HL-60 (cell line): ENCODE data around the gene SLC35F3.
"Not testable (repeated sequence)": the region's sequence is repeated elsewhere in the genome, so short reads cannot be mapped to it uniquely, and the experiment has no call there.

Experiments used
- DNase-seq, 2 experiments: peaks; one replicate each; pipeline ENCODE4 v3.0.0-alpha.2; 2010 to 2020; ENCODE audit warnings: low read depth in 1 of 2, low spot score in 1 of 2
- H3K27ac ChIP-seq: fragments of 250-450 bp; sonication (Bioruptor Pico); replicated peaks from 2 replicates; pipeline ENCODE4 v1.5.1; 2020; ENCODE audit warnings: mild to moderate bottlenecking, moderate library complexity
- H3K27me3 ChIP-seq: fragments of 250-450 bp; sonication (Bioruptor Pico); 2 replicates; pipeline ENCODE4 v1.5.1; 2021; ENCODE audit warnings: mild to moderate bottlenecking, moderate library complexity; ENCODE audit not compliant: insufficient read depth, poor library complexity, severe bottlenecking
- H3K4me3 ChIP-seq: replicated peaks from 2 replicates; pipeline ENCODE4 v1.5.1; 2011; ENCODE audit warnings: mild to moderate bottlenecking, control low read depth, low read length; ENCODE audit not compliant: insufficient read depth
- CTCF ChIP-seq: IDR thresholded peaks from one replicate; pipeline ENCODE4 v1.5.1; 2011; ENCODE audit warnings: low read length, control low read depth, inconsistent platforms; ENCODE audit not compliant: insufficient read depth
- GABPA ChIP-seq: IDR thresholded peaks from 2 replicates; pipeline ENCODE4 v1.6.1; 2012; ENCODE audit warnings: low read depth
- POLR2AphosphoS5 ChIP-seq: IDR thresholded peaks from 2 replicates; pipeline ENCODE4 v1.6.1; 2012; ENCODE audit warnings: low read depth
- SPI1 ChIP-seq: IDR thresholded peaks from 2 replicates; pipeline ENCODE4 v1.6.1; 2012; ENCODE audit warnings: low read depth, mild to moderate bottlenecking, borderline replicate concordance
- TF ChIP-seq, protein P1 (sequence below): IDR thresholded peaks from 2 replicates; pipeline ENCODE4 v1.6.1; 2012; ENCODE audit warnings: low read depth; ENCODE audit not compliant: insufficient replicate concordance

SLC35F3 gene

DNA sequence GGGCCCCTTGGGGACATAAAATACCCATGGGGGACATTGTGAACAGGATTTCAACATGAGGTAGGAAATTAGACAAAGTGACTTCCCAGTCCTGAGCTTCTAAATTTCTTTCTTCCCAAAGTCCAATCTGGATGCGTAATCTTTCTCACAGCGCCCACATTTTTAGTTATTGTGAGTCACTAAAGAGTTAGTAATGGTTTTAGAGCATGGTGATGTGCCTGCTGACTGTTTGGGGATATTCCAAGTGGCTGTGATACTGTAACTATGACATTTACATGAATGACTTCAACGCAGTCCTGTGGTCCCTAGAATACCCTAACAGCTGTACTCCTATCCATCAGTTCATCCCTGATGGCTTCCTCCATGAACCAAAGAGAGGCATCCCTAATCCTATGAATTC is 244.7 kb downstream of the SLC35F3 start:
- peaks cover 8% of the 10 kb centered on the region for H3K27me3 ChIP-seq
- H3K27ac ChIP-seq = no peak overlapping the region
- no peak overlapping the region for H3K4me3 ChIP-seq
- TF ChIP-seq CTCF = no peak
- TF ChIP-seq GABPA = no peak
- DNase-seq = no peak

GRCh38 chr1:234150892-234151291 is 246.4 kb downstream of the SLC35F3 start:
- no peak for DNase-seq

GRCh38 chr1:234152344-234152743 is 247.9 kb downstream of the SLC35F3 start:
- DNase-seq, H3K27ac ChIP-seq, H3K4me3 ChIP-seq, H3K27me3 ChIP-seq: not testable (repeated sequence)

More at GRCh38 chr1:234150892-234151291, 246.4 kb downstream of the SLC35F3 start:
- no peak overlapping the region for H3K4me3 ChIP-seq
- TF ChIP-seq SPI1 (no peak), CTCF (no peak), POLR2AphosphoS5 (no peak), GABPA (no peak)
- TF ChIP-seq, protein P1, sequence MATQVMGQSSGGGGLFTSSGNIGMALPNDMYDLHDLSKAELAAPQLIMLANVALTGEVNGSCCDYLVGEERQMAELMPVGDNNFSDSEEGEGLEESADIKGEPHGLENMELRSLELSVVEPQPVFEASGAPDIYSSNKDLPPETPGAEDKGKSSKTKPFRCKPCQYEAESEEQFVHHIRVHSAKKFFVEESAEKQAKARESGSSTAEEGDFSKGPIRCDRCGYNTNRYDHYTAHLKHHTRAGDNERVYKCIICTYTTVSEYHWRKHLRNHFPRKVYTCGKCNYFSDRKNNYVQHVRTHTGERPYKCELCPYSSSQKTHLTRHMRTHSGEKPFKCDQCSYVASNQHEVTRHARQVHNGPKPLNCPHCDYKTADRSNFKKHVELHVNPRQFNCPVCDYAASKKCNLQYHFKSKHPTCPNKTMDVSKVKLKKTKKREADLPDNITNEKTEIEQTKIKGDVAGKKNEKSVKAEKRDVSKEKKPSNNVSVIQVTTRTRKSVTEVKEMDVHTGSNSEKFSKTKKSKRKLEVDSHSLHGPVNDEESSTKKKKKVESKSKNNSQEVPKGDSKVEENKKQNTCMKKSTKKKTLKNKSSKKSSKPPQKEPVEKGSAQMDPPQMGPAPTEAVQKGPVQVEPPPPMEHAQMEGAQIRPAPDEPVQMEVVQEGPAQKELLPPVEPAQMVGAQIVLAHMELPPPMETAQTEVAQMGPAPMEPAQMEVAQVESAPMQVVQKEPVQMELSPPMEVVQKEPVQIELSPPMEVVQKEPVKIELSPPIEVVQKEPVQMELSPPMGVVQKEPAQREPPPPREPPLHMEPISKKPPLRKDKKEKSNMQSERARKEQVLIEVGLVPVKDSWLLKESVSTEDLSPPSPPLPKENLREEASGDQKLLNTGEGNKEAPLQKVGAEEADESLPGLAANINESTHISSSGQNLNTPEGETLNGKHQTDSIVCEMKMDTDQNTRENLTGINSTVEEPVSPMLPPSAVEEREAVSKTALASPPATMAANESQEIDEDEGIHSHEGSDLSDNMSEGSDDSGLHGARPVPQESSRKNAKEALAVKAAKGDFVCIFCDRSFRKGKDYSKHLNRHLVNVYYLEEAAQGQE = no peak
- H3K27me3 ChIP-seq = peaks cover 3% of the 10 kb centered on the region
- H3K27ac ChIP-seq = no peak overlapping the region

DNA sequence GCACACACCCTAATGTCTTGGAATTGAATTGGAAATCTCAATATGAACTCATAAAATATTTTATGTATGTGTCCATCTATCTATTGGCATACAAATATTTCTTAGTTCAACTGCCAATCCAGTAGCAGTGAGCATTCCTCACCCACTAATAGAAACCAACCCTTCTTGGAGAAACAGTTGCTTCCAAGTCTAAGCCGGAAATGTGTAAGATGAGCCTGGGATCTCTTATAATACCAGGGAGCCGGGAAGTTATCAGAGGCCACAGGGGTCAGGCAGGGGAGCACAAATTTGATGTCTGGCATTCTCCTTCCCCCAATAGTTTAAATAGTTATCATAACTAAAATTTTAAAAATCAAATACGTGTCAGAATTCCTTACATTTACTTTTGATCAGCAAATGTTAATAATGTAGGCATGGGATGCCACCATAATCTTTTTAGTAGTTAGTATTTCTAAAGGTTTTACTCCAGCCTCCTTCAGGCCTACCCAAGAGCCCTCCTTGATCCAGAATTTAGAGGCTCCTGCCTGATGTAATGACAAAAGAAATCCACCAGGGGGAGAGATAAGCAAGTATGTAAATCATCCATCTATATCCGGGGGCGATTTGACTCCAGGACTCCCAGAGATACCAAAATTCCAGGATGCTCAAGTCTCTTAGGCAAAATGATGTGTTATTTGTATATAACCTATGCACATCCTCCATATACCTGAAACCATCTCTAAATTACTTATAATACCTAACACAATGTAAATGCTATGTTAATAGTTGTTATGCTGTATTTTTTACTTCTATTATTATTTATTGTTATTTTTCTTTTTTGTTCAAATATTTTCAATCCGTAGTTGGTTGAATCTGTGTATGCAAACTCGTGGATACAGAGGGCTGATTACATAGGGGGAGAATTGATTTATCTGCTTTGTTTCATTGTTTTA is 250.1 kb downstream of the SLC35F3 start:
- Histone ChIP-seq H3K27ac (no peak overlapping the region), H3K27me3 (peaks cover 4% of the 10 kb centered on the region), H3K4me3 (no peak overlapping the region)
- TF ChIP-seq SPI1 (no peak), CTCF (peak; percentile 60), POLR2AphosphoS5 (no peak)
- DNase-seq = peak; percentile 5 to 48

DNA sequence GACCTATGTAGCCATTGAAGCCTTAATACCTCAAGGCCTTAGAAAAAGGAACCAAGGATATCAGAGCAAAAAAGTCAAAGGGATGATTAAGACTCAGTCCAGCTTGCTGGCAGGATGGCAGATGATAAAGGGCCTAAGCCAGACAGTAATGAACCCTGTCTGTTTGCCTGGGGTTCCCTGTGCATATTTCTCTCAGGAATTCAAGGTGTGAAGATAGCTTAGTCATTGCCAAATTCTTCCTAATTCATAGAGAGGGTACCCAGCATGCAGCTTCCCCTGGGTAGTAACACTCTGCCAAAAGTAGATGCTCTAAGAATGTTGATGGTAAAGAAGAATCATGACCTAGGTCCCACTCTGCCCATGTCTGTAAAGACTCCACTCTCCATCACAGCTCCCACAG is 258.2 kb downstream of the SLC35F3 start:
- DNase-seq = no peak
- H3K27ac ChIP-seq = no peak overlapping the region
- no peak overlapping the region for H3K4me3 ChIP-seq
- peaks cover 4% of the 10 kb centered on the region for H3K27me3 ChIP-seq
- TF ChIP-seq, protein P1 = no peak
- TF ChIP-seq POLR2AphosphoS5 = no peak
- no peak for TF ChIP-seq CTCF
- no peak for TF ChIP-seq GABPA
- no peak for TF ChIP-seq SPI1
